GM18517 (cell line): ENCODE measurements around the gene EFEMP1.

ENCODE experiments used
- ATAC-seq: cut with Tn5 transposase; IDR thresholded peaks from one replicate; pipeline ENCODE4 v1.9.1; 2021; ENCODE audit warnings: mild to moderate bottlenecking, moderate library complexity; ENCODE audit not compliant: unreplicated experiment

The EFEMP1 gene, protein sequence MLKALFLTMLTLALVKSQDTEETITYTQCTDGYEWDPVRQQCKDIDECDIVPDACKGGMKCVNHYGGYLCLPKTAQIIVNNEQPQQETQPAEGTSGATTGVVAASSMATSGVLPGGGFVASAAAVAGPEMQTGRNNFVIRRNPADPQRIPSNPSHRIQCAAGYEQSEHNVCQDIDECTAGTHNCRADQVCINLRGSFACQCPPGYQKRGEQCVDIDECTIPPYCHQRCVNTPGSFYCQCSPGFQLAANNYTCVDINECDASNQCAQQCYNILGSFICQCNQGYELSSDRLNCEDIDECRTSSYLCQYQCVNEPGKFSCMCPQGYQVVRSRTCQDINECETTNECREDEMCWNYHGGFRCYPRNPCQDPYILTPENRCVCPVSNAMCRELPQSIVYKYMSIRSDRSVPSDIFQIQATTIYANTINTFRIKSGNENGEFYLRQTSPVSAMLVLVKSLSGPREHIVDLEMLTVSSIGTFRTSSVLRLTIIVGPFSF

GRCh38 chr2:55923091-55923981 lies at the start of gene EFEMP1:
Gene EFEMP1, minus strand, starts transcription at chr2:55923782. Its CDS starts 1,342 bp downstream, at chr2:55922440.
- peak; percentile 59 for ATAC-seq

- no peak for ATAC-seq
Observed at GRCh38 chr2:55970500-55970899, 46.9 kb upstream of the EFEMP1 start.

DNA sequence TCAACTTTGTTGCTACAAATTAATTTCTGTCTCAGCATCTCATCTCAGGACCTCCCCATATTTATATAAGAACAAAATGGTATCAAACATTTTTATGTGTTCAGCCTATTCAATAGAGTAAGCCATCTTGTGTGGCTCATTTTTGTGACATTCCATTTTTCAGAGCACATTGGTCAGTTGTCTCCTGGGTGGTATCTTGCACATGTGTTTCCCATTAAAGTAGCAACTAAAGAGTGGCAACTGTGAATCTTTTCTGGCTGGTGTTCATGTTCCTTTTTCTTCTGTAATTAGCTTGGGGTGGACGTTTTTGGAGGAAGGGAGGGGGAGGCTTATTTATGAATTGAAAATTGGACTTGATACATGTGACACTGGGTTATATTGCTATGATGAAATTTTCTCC lies 45.4 kb upstream of the EFEMP1 start:
- ATAC-seq = no peak

DNA sequence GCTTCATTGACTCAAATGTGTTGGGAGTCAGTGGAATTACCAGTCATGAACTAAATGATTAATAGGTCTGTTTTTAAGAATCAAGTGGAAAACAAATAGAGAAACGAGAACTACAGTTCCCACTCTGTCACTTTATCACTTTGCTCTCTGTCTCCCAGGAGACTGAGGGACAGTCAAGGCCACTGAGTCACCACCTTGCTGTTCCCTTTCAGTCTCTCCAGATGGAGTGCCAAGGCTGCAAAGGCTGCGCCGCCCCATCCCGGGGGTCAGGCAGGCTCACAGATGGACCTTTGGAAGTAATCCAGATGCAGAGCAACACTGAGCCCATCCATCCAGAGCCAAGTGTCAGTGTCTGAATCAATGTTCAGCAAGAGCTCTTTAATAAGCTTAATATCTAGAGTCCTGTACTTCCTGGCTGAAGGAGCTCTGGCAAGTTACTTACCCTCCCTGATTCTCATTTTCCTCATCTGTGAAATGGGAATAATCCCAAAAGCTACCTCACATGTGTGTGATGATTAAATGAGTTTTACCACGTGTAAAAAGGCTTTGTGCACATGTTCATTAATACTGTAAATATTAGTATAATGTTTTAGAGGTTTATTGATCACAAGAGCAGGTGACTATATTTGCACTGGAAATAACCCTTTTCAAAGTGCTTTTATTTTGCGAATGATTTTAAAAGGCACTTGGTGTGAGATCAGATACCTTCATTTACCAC lies 43.0 kb upstream of the EFEMP1 start:
- no peak for ATAC-seq

GRCh38 chr2:55965966-55966365 lies 42.4 kb upstream of the EFEMP1 start:
- no peak for ATAC-seq

- ATAC-seq = no peak
Observed at GRCh38 chr2:55965276-55965675, 41.7 kb upstream of the EFEMP1 start.

- no peak for ATAC-seq
Observed at GRCh38 chr2:55962915-55963314, 39.3 kb upstream of the EFEMP1 start.

DNA sequence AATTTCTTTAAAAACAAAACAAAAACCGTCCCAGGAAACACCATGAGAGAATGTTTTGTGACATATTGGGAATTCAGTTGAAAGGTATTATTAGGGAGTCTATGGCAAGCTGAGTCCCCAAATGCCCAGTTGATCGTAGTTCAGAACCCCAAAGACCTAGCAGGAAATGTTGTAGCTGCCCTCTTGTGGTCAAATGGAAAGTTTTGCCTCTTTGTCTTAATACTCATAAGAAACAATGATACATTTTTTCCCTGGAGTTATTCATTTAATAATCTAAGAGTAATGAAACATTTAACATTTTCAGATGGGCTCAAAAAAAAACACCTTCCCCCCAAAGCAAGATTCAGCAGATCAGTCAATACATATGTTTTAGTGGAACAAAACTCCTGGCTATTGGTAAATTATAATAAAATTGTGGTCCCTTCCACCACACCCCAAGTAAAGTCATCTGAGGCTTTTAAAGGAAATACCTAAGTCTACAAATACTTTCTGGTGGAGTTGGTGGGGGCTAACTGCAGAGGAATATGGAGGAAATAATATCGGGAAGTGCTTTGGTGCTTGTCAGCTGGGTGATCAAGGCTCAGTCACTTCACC lies 37.8 kb upstream of the EFEMP1 start:
- no peak for ATAC-seq

- ATAC-seq = no peak
Observed at GRCh38 chr2:55958756-55959155, 35.2 kb upstream of the EFEMP1 start.

- no peak for ATAC-seq
Observed at GRCh38 chr2:55957142-55957541, 33.6 kb upstream of the EFEMP1 start.

DNA sequence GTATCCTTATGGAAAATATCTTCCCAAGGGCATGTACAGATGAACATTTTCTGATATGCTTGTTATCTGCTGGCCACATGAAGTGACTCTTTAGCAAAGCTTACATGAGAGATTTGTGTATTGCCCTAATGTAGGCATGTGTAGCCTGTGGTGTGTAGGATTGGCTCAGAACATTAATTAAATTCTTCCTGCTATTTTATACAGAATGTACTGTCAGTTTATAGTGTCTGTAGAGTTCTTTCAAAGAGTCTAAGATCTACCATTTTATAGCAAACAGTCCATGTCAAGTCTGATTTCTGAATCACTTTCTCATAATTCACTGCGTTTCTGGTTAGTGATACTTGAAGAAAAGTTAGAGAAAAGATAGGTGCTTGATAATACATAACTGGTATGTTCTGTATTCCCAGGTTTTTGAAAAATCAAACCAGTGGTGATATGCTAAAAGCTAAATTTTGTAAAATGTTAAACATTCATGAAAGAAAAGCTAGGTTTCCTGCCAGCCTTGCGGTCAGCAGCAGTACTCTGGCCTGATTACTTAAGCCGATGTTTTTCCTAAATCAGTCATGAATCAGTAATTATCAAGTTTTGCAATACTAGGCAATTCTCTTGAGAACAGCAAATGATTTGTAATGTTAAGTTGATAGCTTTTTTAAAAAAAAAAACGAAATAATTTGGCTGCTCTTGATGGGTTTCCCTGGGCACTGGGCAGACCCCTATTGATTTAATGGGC lies 30.9 kb upstream of the EFEMP1 start:
- ATAC-seq = no peak

DNA sequence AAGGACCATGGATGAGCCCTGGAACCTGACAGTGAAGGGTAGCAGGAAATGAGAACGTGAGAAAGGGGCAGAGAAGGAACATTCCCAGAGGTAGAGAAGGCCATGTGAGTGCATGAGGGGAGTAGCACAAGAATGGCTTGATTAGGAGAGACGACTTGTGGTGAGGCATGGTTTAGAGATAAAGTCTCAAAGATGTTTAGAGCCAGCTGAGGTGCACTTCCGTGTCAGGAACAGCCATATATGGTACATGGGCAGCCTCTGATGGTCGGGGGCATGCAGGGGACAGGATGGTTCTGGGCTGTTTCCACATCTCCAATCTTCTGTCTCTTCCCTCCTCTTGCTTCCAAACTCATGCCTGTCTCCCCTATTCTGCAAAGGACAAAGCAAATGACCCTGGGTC lies 28.8 kb upstream of the EFEMP1 start:
- no peak for ATAC-seq

- no peak for ATAC-seq
Observed at GRCh38 chr2:55951533-55951932, 28.0 kb upstream of the EFEMP1 start.

DNA sequence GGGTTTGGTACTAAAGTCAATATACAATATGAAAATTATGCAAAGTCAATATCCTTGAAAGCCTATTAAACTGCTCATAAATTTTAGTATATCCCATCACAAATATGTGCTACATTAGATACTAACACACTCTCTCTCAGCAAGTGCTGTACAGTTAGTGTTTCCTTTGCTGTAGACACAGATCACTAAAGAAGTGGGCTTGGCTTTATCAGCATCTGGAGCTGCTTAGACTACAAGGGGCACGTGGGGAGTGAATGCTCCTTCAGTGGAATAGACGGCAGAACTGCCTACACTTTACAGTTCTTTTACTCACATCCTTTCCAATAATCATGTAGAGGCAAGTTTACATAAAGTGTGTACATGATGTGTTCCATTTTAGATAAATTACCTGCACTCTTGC lies 26.0 kb upstream of the EFEMP1 start:
- ATAC-seq = no peak

DNA sequence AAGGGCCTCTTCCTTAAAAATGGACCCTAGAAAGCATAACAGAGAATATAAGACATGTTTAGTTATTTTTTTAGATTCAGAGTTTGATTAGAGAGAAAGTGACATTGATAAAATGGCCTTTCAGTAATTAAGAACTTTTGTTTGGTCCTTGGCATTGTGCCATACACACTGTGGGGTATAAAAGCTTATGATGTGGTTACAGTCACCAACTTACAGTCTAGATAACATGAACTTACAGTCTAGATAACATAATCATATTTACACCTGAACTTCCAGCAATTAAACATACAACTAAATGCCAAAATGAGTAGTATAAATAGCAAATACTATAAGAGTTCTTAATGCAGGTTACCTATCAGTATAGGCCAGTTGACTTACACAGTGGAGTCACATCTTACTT lies 25.6 kb upstream of the EFEMP1 start:
- no peak for ATAC-seq

- ATAC-seq = no peak
Observed at GRCh38 chr2:55948176-55948923, 24.8 kb upstream of the EFEMP1 start.

DNA sequence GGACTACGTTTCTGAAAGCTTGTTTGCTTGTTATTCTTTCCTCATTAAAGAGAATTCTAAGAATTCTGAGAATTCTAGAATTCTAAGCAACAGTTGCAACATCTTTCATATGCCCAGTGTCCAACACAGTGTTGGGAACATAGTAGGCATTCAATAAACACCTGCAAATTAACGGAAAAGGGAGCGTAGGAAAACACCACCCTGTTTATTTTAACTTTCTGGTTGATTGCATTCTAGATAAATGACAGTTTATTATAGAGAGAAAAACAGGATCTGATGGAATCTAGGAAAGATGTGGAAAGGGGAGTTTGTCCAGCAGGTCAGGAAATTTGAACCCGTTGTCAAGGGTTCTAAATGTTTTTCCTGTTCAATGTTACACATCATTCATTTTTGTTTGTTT lies 24.2 kb upstream of the EFEMP1 start:
- no peak for ATAC-seq

- ATAC-seq = no peak
Observed at GRCh38 chr2:55946793-55947192, 23.2 kb upstream of the EFEMP1 start.

DNA sequence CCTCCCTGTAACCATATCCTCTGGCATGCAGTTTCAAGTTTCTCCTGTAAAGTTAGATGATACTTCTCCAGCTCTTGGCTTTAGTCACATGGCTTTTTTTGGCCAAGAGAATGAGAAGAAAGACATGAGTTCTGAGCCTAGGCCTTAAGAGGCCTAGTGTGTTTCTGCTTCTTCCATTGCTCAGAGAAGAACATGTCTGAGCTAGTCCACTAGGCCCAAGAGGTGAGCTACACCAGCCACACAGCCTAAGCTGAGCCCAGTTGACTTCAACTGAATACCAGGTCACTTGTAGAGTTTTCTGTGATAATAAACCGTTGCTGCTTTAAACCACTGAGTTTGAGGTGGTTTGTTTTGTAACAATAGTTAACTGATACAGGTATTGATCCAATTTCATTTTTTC lies 19.9 kb upstream of the EFEMP1 start:
- ATAC-seq = no peak
